H1 (cell line): ENCODE data around the gene TBL1Y. TPM values are rescaled to one million over a fixed set of nuclear protein-coding genes. Genes with fewer than 3 reads are reported as not detected.

ENCODE experiments used
- BACH1 ChIP-seq: IDR thresholded peaks from 2 replicates; pipeline ENCODE4 v1.6.1; 2012; ENCODE audit warnings: low read length, improper control_type of control experiment
- RAD21 ChIP-seq, 2 experiments: IDR thresholded peaks in 1 of 2; conservative IDR thresholded peaks in 1 of 2; 2 replicates each; pipeline ENCODE4 v1.6.1; 2011; ENCODE audit warnings: low read depth in 2 of 2, low read length in 2 of 2, improper control_type of control experiment in 1 of 2, inconsistent platforms in 1 of 2, mild to moderate bottlenecking in 1 of 2, moderate library complexity in 1 of 2
- SAP30 ChIP-seq: fragments of 300-600 bp; sonication (generic); IDR thresholded peaks from 2 replicates; pipeline ENCODE4 v1.7.1; 2012; ENCODE audit warnings: low read length, moderate library complexity, mild to moderate bottlenecking, inconsistent platforms; ENCODE audit not compliant: insufficient read depth, insufficient replicate concordance
- SUZ12 ChIP-seq: fragments of 200-600 bp; sonication (generic); IDR thresholded peaks from 2 replicates; pipeline ENCODE4 v1.6.1; 2012; ENCODE audit warnings: mild to moderate bottlenecking, inconsistent platforms, low read length, moderate library complexity, mixed read lengths
- ZNF274 ChIP-seq: IDR thresholded peaks from 2 replicates; pipeline ENCODE4 v1.7.0; 2012; ENCODE audit warnings: low read length, borderline replicate concordance; ENCODE audit errors: extremely low read depth
- polyA plus RNA-seq, 7 experiments: library from polyadenylated mRNA; depleted of rRNA in 3 of 7; stranded (reverse) in 5 of 7; unstranded in 2 of 7; fragments of >200 nt in 5 of 7; fragments of 200-250 nt in 2 of 7; gene quantifications; 1 replicate in 5 of 7; 2 replicates in 1 of 7; 4 replicates in 1 of 7; pipeline versions ENCODE4 v1.2.1 to v1.2.3, GENCODE V29; 2011 to 2013; ENCODE audit warnings: missing spikeins in 2 of 7, mixed read lengths in 2 of 7
- total RNA-seq: library from RNA; stranded (reverse); fragmentation: NEBNext Ultra II Directional; extraction: Animal tissue kit (Norgen Biotek cat#: 25700); gene quantifications from 2 replicates; pipeline ENCODE4 v1.2.1, GENCODE V29; 2021

TBL1Y gene
- total and polyA plus RNA-seq, 2 of the 8 experiments (the other 6 are each of a cell fraction or from before 2014, with no cell fraction given): 2.5 to 4.2 TPM

- TF ChIP-seq SAP30 (no peak), BACH1 (no peak), RAD21 (IDR thresholded peaks at IDR 0.05 in 1 of 2, conservative IDR thresholded peaks at IDR 0.05 in 1 of 2; ENCODE audit: low read depth in 2 of 2, low read length in 2 of 2) (peak in 1 of 2 experiments; percentile 29; a peak in 1 of 4 replicates), ZNF274 (no peak), SUZ12 (no peak)
These were observed 16.0 kb upstream of the TBL1Y start (continued) for GRCh38 chrY:6894496-6894895.
